OCI-LY7 (cell line): ENCODE measurements around the gene MARCO.

ENCODE experiments used
- CTCF ChIP-seq: fragments of 200-600 bp; sonication (generic); conservative IDR thresholded peaks from 2 replicates; pipeline ENCODE4 v1.5.1; 2014; ENCODE audit warnings: mild to moderate bottlenecking, antibody characterized with exemption, low read length, moderate library complexity, mixed read lengths
- EZH2phosphoT487 ChIP-seq: fragments of 200-600 bp; sonication (generic); IDR thresholded peaks from 2 replicates; pipeline ENCODE4 v1.6.1; 2018; ENCODE audit warnings: low read depth, borderline replicate concordance, mild to moderate bottlenecking, mixed run types, antibody characterized with exemption, low read length, moderate library complexity, mixed read lengths

- no peak for TF ChIP-seq CTCF
- TF ChIP-seq EZH2phosphoT487: no peak
Measured at GRCh38 chr2:118987886-118988285, 45.9 kb downstream of the MARCO start.
